ENCODE results near the gene SAV1.
"Not testable (repeated sequence)": the region's sequence is repeated elsewhere in the genome, so short reads cannot be mapped to it uniquely, and the experiment has no call there.

The SAV1 gene

GRCh38 chr14:50666772-50667683, 1.1 kb downstream of the SAV1 start:
- peak overlapping the region; percentile 86 for H3K4me3 ChIP-seq (ENCODE audit: low read length)
- TF ChIP-seq CTCF (conservative IDR thresholded peaks at IDR 0.05; ENCODE audit: low read depth, low read length), result no peak
- no peak for DNase-seq (ENCODE audit: low read depth)

- peak overlapping the region; percentile 86 for H3K4me3 ChIP-seq (ENCODE audit: low read length)
- not testable (repeated sequence) for DNase-seq (ENCODE audit: low read depth)
These were observed 2.8 kb downstream of the SAV1 start for GRCh38 chr14:50665300-50665699.

GRCh38 chr14:50664579-50664978, 3.5 kb downstream of the SAV1 start:
- not testable (repeated sequence) for DNase-seq (ENCODE audit: low read depth); H3K4me3 ChIP-seq (ENCODE audit: low read length)

- DNase-seq (ENCODE audit: low read depth), result no peak
- no peak overlapping the region for H3K4me3 ChIP-seq (ENCODE audit: low read length)
These were observed 8.7 kb downstream of the SAV1 start for GRCh38 chr14:50659327-50659974.

GRCh38 chr14:50658203-50658602, 9.9 kb downstream of the SAV1 start:
- no peak for TF ChIP-seq CTCF (conservative IDR thresholded peaks at IDR 0.05; ENCODE audit: low read depth, low read length)
- DNase-seq (ENCODE audit: low read depth), result no peak
- no peak overlapping the region for H3K4me3 ChIP-seq (ENCODE audit: low read length)

More at GRCh38 chr14:50659327-50659974, 8.7 kb downstream of the SAV1 start:
- no peak for TF ChIP-seq CTCF (conservative IDR thresholded peaks at IDR 0.05; ENCODE audit: low read depth, low read length)

GRCh38 chr14:50657753-50658152, 10.4 kb downstream of the SAV1 start:
- no peak overlapping the region for H3K4me3 ChIP-seq (ENCODE audit: low read length)
- no peak for TF ChIP-seq CTCF (conservative IDR thresholded peaks at IDR 0.05; ENCODE audit: low read depth, low read length)
- no peak for DNase-seq (ENCODE audit: low read depth)

GRCh38 chr14:50656776-50657175, 11.3 kb downstream of the SAV1 start:
- no peak overlapping the region for H3K4me3 ChIP-seq (ENCODE audit: low read length)
- TF ChIP-seq CTCF (conservative IDR thresholded peaks at IDR 0.05; ENCODE audit: low read depth, low read length), result no peak
- DNase-seq (ENCODE audit: low read depth), result no peak

GRCh38 chr14:50649691-50650090, 18.4 kb downstream of the SAV1 start:
- no peak for DNase-seq (ENCODE audit: low read depth)
- no peak overlapping the region for H3K4me3 ChIP-seq (ENCODE audit: low read length)
- no peak for TF ChIP-seq CTCF (conservative IDR thresholded peaks at IDR 0.05; ENCODE audit: low read depth, low read length)

Data from retinal pigment epithelial cell (primary cell).